ENCODE results near the gene COA7.
A peak's percentile ranks its signal among the peaks of the same experiment; 100 is the strongest.
"Not testable (repeated sequence)": the region's sequence is repeated elsewhere in the genome, so short reads cannot be mapped to it uniquely, and the experiment has no call there.

Gene COA7
- 2.4 to 36.4 (median 23.9) reads per million in 18 experiments for total RNA-seq

DNA sequence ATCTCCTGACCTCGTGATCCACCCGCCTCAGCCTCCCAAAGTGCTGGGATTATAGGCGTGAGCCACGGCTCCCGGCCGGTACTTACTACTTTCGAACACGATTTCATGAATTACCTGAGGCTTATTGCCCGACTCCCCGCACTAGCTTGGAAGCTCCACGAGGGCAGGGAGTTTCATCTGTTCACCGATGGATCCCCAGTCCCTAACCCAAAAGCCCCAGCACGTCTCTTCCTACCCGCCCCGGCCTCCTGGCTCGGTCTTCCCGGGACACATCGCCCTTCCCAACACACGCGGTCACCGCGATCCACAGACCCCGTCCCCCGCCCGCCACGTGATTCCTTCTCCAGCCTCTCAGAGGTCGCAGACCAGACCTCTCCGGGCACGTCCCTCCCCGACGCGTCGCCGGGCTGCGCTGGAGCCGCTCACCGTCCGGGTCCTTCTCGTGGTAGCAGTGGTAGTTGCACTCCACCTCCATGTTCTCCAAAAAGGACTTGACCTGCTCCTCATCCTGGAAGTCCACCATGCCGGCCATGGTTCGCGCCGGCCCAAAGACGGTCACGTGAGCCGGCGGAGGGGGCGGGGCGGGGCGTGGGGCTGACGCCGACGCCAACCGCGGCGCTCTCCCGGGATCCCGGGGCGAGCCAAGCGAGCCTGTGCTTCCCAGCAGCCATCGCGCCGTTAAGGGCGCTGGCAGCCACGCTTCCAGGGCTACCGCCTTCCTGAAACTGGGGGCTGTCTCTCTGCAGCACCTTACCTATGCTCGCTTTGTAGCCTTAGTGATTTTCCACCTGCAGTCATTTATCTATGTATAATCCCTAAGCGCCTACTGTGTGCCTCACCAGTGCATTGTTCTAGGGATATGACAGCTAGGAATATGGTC is at the start of gene COA7:
Gene COA7 (minus strand): TSS at position 553 of the 880 bp plus-strand sequence. CDS start 21 bp downstream, at position 532.
- peak; percentile 82 to 91 for DNase-seq

DNA sequence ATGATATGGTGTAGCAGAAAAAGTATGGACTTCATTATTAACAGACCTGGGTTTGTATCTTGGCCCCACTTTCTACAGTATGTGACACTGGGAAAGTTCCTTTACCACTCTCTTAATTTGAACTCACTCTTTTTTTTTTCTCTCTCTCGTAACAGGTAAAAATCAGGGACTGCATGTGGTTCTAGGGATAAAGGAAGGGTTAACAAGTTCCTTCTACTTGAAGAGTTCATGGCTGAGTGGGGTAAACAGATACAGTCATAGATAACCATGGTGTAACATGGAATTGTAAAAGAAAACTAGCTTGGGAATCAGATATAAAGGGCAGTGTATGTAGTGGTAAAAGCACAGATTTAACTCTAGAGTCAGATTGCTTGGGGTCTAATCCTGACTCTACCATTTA is 49.3 kb upstream of the COA7 start:
- no peak for DNase-seq

DNA sequence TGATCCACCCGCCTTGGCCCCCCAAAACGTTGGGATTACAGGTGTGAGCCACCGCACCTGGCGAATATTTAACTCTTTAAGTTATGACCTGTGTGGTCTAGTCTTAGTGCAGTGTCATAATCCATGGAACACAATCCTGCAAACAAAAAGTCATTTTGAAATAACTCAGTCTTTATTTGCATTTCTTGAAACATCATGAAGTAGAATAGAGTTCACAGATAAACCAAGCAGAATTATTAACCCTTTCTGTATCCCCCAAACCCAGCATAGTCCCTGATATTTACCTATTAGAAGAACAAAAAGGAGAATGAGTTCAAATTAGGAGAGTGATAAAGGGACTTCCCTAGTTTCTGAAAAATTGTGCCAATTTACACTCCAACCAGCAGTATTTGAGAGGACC is 48.0 kb upstream of the COA7 start:
- DNase-seq = no peak

DNA sequence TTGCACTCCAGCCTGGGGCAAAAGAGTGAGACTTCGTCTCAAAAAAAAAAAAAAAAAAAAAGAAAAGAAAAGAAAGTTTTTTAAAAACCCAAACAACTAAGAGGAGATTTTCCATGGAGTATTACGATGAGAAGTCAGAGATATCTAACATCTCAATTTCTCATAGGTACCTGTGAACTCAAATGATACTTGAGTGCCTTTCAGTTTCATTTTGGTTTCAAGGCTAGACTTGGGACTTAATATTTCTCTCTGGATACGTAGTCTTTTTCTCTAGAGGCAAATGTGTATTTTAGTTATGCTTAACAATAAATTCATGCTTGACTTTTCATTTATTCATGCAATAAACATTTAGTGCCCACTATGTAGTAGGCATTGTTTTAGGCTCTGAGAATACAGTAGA is 43.1 kb upstream of the COA7 start:
- no peak for DNase-seq

DNA sequence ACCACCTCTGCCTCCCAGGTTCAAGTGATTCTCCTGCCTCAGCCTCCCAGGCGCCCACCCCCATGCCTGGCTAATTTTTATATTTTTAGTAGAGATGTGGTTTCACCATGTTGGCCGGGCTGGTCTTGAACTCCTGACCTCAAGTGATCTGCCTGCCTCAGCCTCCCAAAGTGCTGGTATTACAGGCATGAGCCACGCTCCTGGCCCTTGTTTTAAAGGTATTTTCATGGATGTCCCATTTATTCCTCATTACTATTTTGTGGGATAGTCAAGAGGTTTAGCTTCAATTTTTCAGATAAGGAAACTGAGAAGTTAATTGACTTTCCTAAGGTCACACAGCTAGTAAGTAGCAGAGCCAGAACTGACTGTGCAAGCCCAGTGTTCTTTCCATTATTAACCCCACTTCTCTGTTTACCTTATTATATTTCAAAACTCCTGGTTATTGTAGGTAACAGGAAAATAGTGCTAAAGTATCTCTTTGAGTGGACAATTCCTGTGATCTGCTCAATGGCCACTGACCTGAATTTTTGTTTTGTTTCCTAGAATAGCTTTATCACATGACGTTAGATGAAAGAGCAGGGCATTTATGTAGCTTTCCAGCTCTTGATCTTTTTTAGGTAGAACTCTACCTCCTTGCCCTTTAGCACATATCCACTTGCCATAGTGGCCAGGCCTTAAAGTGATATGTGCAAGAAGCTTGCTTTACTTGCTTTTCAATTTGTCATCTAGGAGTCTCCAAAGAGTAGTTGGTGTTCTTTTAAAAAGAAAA is 41.7 kb upstream of the COA7 start:
- DNase-seq = no peak

DNA sequence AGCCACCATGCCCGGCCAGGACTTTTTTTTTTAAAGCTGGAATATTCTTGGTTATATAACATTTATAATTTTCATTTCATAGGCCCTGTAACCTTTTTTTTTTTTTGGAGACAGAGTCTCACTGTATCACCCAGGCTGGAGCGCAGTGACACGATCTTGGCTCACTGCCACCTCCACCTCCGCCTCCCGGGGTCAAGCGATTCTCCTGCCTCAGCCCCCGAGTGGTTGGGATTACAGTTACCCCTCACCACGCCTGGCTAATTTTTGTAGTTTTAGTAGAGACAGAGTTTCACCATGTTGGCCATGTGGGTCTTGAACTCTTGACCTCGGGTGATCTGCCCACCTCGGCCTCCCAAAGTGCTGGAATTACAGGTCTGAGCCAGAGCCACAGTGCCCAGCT is 40.7 kb upstream of the COA7 start:
- no peak for DNase-seq

DNA sequence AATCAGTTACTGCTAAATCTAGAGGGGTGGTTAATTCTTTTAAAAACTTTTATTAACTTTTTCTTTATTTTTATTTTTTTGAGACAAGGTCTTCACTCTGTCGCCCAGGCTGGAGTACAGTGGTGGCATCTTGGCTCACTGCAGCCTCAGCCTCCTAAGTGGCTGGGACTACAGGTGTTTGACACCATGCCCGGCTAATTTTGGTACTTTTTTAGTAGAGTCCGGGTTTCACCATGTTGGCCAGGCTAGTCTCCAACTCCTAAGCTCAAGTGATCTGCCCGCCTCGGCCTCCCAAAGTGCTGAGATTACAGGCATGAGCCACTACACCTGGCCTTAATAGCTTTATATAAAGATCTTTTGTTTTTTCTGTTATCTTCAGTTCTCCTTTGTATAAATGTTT is 40.0 kb upstream of the COA7 start:
- no peak for DNase-seq

DNA sequence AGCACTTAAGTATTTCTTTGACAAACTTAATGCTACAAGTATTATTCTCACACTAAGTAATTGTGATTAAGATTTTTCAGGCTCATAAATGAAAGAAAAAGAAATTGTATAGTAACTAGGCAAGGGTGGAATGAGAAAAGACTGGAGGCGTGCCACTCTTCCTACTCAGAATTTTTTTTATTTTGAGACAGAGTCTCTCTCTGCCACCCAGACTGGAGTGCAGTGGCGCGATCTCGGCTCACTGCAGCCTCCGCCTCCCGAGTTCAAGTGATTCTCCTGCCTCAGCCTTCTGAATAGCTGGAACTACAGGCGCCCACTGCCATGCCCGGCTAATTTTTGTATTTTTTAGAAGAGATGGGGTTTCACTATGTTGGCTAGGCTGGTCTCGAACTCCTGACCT is 37.2 kb upstream of the COA7 start:
- not testable (repeated sequence) for DNase-seq

DNA sequence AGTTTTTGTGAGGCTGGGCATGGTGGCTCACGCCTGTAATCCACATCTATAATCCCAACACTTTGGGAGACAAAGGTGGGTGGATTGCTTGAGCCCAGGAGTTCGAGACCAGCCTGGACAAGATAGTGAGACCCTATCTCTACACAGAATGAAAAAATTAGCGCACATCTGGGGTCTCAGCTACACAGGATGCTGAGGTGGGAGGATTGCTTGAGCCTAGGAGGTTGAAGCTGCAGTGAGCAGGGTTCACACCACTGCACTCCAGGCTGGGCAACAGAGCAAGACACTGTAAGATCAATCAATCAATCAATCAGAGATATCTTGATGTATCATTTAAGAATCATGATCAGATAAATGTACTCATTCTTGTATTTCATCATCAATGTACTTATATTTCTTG is 35.2 kb upstream of the COA7 start:
- DNase-seq = no peak

DNA sequence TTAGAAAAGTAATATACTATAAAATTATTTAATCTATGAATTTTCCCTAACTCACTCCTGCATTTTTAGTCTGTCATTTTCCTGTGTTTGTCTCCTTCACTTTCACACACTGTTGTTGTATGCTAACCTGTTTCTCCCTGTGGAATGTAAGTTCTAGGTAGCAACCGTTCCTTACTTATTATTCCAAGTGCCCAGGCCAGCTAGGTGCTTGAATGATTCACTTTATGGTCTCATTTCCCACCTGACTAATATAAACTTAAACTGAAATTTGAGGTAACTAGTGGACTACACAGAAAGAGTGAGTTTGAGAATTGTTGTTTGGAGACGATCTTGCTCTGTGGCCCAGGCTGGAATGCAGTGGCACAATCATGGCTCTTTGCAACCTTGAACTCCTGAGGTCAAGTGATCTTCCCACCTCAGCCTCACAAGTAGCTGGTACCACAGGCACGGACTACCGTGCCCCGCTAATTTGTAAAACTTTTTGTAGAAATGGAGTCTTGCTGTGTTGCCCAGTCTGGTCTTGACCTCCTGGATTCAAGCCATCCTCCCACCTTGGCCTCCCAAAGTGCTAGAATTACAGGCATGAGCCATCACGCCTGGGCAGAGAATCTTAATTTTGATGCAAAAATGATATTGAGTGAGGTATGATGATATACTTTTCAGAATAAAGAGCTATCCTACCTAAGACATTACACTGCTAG is 30.0 kb upstream of the COA7 start:
- no peak for DNase-seq

DNA sequence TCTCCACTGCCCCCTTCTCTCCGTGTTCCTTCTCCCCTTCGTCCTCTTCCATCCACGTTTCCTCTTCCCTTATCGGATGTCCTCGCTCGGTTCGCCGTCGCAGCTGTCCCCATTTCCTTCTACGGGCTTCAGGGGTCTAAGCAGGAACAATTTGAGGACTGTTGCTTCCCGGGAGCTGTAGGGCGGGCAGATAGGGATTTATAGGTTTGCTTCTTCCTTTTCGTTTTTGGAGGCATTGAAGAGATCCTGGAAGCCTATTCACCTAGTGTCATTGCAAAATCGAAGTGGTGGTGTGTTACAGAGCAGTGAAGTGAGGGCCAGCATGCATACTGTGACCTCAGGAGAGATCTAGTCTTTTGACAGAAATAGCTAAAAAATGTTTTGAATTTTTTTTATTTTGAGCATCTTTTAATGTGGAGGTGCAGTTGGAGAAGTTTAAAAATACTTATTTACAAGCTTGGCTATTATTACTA is 29.0 kb upstream of the COA7 start:
- peak in 1 of 2 donors; percentile 2 for DNase-seq

DNA sequence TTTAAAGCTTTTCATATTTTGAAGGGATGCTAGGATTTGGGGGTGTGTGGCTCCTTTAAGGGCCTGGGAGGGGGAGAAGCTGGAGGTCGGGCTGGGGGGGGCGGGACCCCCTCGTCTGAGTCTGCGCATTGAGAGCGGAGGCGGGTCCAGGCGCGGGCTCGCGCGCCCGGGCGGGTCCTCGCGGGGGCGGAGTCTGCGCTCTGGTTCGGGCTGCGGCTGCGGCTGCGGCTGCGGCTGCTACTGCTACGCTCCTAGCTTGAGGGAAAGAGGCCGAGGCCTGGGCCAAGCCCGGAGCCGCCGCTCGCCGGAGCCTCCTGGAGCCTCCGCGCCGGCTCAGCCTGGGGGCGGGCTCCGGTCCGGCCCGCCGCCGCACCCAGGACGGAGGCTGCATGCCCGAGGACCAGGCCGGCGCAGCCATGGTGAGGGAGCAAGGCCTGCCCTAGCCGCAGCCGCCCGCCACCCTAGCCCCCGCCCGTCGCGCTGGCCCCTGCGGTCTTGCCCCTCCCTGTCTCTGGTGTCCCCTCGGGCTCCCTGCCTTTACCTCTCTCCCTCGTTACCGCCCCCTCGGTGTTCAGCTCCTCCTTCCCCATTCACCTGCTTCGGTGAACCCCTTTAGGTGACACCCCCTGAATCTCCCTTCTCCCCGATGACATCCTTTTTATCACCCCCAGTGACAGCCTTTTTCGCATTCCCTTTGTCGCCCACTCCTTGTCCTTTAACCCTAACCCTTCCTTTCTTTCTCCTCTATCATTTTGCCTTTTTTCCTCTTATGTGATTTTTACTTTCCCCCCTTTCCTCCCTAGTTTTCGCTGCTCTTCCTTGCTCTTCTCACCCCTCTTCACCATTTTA is 28.3 kb upstream of the COA7 start, which contains the start of gene ZYG11B:
Gene ZYG11B (plus strand): TSS at position 189 of the 849 bp plus-strand sequence. CDS start 201 bp downstream, at position 390.
- peak; percentile 90 to 92 for DNase-seq

DNA sequence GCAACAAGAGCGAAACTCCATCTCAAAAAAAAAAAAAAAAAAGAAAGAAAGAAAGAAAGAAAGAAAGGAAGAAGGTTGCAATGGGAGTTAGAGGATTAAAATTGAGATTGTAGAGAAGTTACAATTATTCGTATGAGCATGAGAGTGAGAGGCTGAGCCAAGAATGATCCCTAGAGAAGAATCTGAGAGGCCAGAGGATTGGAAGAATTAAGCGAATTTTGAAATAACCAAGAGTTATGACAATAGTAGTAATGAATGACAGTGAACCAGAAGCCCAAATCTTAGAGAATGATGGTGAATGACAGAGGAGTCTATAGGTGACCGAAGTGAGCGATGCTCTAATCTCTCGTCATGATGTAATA is 27.7 kb upstream of the COA7 start:
- no peak for DNase-seq

DNA sequence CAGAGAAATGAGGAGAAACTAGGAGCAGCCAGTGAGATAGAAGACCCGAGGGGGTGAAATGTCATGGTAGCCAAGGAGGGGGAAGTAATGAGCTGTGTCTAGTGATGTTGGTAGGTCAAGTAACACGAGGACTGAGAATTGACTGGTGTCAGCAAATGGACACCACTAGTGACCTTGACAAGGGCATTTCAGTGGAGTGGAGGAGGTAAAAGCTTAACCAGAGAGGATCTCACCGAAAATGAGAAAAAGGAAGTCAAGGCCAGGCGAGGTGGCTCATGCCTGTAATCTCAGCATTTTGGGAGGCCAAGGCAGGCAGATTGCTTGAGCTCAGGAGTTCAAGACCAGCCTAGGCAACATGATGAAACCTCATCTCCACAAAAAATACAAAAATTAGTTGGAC is 25.1 kb upstream of the COA7 start:
- no peak for DNase-seq

DNA sequence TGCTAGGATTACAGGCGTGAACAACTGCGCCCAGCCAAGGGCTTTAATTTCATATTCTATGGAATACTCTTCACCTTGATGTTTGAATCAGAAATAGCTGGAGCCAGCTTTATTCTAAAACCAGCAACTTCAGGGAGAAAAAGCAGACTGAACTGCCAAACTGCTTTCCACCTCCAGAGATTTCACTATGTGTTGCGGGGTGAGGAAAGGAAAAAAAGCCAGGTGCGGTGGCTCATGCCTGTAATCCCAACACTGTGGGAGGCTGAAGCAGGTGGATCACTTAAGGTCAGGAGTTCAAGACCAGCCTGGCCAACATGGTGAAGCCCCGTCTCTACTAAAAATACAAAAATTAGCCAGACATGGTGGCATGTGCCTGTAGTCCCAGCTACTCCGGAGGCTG is 17.1 kb upstream of the COA7 start:
- DNase-seq = not testable (repeated sequence)

DNA sequence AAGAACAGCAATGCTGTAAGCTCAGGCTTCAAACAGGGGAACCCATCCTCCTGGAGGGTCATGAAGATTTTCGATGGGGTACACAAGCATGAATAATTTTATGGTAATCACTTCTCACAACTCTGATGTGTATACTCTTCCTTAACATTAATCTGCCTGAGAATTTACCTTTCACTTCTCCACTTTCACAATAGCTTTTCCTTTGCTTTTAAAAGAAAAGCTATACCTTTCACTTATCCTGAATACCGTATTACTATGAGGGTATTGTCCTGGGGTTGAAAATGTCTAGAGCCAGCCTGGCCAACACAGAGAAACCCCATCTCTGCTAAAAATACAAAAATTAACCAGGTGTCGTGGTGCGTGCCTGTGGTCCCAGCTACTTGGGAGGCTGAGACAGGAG is 15.4 kb upstream of the COA7 start:
- no peak for DNase-seq

DNA sequence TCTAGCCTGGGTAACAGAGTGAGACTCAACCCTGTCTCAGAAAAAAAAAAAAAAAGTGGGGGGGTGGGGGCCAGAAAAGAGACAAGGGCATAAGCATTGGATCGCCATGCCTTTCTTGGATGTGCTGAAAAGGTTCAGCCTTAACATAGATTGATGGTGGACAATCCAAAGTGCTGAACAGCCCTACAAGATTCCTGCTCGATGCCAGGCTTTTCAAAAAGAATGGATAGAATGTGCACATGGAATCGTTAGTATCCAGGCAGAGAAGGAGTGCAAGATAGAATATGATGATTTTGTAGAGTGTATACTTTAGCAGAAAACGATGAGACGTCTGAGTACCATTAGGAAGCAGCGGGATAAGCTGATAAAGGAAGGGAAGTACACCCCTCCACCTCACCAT is 10.9 kb upstream of the COA7 start:
- DNase-seq = no peak

DNA sequence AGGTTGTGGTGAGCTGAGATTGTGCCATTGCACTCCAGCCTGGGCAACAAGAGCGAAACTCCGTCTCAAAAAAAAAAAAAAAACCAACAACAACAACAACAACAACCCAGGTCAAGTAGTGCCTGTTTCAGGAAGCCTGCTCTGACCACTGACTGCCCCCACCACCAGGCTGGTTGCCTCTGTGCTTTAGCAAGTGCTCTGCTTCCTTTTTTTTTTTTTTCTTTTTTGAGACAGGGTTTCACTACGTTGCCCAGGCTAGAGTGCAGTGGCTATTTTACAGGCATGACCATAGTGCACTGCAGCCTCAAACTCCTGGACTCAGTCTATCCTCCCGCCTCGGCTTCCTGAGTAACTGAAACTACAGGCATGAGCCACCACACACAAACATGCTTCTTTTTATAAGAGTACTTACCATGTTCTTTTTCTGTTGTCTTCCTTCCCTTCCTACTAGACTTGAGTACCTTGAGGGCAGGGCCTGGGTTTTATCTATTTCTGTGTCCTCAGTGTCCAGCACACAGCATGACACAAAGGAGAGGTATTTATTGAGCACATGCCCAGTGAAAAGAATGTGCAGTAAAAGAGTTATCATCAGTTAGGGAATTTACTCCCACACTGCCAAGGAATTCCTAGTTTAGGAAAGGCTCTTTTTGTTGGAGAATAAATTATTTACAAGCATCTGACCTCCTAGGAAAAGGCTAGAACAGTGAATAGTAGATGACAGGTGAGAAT is 9.9 kb upstream of the COA7 start:
- peak; percentile 81 to 89 for DNase-seq

DNA sequence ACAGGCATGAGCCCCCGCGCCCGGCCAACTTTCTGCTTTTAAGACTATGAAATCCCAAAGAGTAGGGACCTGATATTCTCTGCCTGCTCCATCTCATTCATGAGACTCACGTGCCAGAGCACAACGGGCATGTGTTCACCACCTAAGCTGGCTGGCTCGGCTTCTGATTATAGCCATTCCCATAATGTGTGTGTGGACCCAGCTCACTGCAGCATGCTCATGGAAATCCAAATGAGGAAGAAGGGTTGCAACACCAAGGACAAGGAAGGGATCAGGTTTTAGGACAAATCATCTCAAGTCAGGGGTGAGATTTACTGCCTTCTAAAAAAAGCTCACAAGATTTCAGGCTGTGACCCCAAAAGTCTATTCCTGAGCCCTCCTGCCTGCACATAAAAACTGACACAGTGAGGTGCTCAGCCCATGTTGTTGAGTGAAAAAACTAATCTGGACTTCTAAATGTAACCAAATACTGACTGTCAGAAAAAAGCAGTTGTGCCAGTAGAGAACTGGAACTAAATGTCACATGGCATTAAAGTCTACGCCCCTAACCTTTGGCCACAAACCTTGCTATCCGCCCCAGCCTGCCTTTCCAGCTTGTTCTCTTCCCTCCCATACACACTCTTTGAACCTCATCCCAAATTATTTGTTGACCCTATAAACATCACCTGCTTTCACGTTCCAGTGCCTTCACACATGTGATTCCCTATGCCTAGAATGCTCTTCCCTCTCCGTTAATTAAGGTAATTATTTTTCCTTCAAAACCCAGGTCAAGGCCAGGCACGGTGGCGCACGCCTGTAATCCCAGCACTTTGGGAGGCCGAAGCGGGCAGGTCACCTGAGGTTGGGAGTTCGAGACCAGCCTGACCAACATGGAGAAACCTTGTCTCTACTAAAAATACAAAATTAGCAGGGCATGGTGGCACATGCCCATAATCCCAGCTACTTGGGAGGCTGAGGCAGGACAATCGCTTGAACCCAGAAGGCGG is 9.1 kb upstream of the COA7 start:
- DNase-seq = peak; percentile 67 to 79

DNA sequence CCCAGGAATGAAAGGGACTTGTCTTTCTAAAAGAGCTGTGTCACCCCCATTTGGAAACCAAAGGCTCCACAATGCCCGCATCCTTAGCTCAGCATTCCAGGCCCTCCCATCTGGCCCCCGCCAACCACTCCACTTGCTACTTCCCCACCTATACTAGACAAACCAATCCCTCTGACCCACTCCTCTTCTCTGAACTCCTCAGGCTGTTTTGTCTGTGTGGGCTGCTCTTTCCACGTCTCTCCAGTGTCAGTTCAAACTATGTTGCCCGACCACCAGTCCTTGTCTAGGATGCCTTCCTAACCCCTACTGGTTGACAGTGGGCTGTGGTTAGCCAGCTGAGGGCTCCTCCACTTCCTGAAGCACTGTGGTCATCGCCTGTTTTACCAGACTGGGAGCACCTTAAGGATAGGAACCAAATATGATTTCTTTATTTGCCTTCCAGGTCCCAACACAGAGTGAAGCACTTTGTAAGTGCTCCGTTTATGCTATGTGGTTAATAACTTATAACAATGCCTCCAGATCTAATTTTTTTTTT is 8.1 kb upstream of the COA7 start:
- DNase-seq = no peak

All from inflammatory macrophage (primary cell).